Left hindlimb (tissue), 1 donor: ENCODE data around the gene CAMK2B.
"Not testable (repeated sequence)": the region's sequence is repeated elsewhere in the genome, so short reads cannot be mapped to it uniquely, and the experiment has no call there.

Experiments used
- DNase-seq: peaks from one replicate; pipeline ENCODE4 v3.0.0-alpha.2; 2018

CAMK2B gene

DNA sequence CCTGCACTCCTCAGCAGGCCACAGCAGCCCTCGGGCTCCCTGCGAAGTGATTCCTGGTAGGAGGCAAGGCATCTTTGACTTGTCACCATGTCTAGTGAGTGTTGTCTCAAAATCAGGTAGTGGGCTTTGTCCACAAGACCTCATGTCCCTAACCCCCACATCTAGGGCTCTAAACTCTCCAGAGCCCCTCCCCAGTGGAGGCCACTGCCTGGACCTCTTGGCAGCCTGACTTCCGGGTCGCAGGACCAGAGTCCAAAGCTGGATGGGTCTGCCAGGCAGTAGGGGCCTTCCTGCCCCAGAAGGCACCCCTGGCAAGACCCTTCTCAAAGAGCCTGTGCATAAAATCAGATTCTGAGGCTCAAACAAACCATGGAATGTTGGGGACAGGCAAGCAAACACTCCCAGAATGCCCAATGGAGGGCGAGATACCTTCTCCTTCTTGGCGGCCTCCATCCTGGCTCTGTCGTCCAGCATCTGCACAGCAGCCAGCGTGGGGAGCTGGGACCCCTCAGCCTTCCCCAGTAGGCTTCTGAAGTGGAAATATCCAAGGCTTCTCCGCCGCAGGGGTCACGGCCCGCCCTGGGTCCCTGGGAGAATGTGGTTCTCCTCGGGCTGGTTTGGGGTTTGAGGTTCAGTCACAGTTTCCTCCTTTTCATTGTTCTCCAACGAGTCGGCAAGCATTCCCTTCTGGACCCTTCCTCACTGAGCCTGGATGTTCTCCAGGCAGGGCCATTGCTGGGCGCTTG is 136.7 kb downstream of the CAMK2B start:
- DNase-seq: no peak

DNA sequence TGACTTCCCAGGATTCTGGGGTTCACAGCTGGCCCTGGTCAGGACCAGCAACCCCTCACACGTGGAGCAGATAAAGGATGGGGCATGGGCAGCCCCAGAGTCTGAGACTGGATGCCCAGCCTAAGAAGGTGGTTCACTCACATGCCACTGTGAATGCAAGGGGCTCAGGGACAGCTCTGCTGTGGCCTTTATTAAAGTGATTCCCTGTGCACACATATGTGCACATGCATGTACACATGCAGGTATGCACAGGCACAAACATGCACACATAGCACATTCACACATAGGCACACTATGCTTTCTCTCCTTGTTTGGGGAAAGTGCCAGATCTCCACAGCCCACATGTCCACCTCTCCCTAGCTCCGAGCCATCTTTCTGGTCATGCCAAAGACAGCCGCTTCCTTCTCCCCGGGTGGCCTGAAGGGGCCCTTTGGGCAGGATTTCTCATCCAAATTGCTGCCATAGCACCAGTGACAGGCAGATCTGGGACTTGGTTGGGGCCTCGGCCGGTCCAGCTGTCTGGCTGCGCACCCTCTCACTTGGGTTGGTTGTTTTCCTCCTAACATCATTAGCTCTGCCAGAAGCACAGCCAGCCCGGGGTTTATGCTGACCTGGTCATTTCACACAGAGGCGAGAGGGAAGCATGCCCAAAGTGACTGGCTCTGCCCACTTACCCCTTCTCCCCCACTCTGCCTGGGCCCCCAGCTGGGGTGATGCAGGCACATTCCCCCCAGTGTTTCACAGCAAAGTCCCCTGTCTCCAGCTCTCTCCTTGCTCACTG is 137.6 kb downstream of the CAMK2B start:
- no peak for DNase-seq

DNA sequence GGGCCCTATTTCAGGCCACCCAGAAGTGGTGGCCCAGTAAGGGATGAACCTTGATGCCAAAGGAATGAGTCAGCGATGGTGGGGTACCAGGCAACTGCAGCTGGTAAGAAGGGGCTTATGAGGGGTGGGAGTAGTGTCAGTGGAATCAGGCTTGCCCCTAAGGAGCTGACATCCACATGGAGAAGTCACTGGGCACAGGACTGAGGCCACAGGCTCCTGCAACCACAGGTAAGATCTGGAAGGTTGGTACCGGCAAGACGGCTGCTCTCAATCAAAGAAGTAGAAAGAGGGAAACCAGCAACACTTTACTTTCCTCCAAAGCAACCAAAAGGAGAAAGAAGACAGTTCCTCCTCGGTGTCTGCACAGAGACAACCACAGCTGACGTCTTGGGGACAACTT is 138.7 kb downstream of the CAMK2B start:
- no peak for DNase-seq

GRCh38 chr7:44185729-44186128 is 139.7 kb downstream of the CAMK2B start:
- DNase-seq: no peak

- DNase-seq: no peak
Observed at GRCh38 chr7:44184873-44185446, 140.4 kb downstream of the CAMK2B start.

DNA sequence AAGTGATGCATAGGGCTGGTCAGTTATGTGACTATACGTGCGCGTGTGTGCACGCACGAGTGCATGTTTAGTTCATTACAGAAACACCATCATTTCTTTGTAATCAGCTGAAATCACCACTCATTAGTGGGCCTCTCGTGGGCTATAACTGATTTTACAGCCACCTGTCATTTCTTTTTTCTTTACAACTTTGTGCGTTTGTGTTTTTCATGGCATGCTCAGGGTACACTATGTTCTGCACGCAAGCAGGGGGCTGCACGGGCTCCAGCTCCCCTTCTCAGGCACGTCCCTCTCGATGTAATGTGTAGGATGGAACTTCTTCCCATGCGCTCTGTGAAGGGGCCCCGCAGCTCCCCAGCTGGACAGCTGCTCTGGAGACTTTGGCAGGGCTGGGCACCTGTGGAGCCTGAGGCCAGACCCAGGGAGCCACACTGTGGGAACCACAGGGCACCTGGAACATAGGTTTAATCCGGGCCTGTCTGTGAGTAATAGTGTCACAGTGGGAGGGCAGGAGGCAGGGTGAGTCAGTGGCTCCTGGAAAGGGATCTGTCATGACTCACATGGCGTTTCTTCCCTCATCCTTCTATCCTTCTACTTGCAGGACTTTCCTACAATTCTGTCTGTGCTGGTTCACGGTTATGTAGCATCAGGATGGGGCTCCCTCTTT is 141.1 kb downstream of the CAMK2B start:
- peak; percentile 49 for DNase-seq

- peak; percentile 61 for DNase-seq
Observed at GRCh38 chr7:44183386-44183785, 142.0 kb downstream of the CAMK2B start.

DNA sequence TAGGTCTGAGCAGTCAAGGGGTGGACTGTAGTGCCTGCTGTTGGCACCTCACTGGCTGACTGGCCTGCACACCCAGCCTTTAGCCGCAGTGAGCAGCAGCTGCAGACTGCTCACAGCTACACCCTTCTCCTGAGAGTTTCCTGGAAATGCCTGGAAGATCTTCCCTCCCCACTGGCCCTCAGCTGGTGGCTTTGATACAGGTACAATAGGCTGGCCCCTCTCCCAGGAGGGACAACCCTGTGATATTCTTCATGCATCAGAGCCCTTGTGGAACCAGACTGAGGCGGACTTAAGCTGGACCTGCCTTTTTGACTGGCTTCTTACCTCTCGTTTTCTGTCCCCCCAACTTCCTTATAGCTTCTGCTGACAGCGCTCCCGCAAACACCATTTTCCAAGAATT is 142.6 kb downstream of the CAMK2B start:
- no peak for DNase-seq

DNA sequence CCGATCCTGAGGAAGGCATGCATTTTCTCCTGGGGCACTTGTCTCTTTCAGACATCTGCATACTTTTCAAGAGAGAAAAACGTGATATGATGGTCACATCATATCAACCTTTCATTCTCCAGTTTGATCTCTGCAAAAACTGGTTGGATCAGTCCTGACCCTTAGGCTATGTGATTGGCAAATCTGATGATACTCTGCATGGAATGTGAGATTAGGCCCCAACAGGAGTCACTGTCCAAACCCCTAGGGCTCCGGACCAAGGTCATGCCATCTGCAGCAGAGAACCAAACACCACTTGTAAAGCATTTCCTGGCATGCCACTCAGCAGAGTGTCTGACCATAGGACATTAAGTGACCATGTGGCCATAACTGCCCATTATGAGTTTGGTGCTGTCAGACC is 144.8 kb downstream of the CAMK2B start:
- no peak for DNase-seq

- no peak for DNase-seq
Observed at GRCh38 chr7:44177570-44178131, 147.7 kb downstream of the CAMK2B start.

DNA sequence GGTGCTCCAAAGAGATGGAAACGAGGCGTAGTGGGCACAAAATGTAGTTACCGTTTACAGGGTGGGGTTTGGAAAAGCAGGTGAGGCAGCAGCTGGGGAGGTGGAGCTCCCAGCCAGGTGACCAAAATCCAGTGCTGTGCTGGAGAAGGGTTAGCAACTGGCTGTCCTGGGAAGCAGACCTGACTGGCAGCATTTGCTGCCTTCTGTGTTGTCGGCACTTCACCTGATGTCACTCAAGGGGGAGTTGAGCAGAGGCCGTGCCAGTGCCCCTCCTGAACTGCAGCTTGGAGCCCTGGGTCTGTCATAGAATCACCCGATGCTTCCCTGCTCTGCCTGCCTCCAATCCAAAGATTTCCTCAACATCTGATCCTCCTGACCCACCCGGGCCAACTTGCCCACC is 148.9 kb downstream of the CAMK2B start:
- no peak for DNase-seq

- DNase-seq: no peak
Observed at GRCh38 chr7:44175730-44176129, 149.7 kb downstream of the CAMK2B start.

- DNase-seq: not testable (repeated sequence)
Observed at GRCh38 chr7:44174694-44174948, 150.8 kb downstream of the CAMK2B start.

DNA sequence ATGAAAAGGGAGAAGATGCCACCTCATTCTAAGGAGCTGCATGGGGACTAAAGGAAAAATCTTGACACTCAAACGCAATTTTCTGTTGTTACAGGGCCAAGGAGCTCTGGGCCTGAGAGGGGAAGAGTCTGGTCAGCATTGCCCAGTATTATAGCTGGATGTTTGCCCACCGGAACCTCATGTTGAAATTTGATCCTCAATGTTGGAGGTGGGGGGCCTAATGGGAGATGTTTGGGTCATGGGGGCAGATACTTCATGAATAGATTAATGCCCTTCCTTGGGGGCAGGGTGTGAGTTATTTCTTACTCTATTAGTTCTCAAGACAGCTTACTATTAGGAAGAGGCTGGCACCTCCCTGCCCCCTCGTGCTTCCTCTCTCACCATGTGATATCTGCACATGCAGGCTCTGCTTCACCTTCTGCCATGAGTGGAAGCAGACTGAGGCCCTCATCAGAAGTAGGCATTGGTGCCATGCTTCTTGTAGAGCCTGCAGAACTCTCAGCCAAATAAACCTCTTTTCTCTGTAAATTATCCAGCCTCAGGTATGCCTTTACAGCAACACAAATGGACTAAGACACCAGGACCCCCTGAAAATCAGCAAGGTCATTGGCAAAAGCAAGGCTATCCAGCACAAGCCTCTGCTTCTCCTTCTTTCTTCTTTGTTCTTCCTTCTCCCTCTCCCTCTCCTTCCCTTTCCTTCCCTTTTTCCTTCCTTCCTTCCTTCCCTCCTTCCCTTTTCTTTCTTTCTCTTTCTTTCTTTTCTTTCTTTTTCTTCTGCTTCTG is 151.3 kb downstream of the CAMK2B start:
- DNase-seq: no peak

GRCh38 chr7:44172803-44173424 is 152.5 kb downstream of the CAMK2B start:
- DNase-seq: no peak

DNA sequence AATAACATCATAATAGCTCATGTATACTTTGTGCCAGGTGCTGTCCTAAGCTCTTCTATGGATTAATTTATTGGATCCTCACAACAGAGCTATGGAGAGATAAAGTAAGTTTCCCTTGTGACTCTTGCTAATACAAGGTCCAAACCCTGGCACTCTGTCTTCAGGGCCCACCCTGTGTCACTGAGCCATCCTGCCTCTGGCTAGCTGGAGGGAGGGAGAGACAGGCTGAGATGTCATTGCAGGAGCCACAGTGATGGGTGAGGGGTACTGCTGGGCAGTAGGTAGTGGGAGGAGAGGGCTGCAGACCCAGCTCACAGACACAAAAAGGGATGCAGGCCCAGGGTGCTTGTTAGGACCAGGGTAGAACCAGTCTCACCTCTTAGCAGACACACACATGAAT is 153.0 kb downstream of the CAMK2B start:
- no peak for DNase-seq

GRCh38 chr7:44171901-44172300 is 153.5 kb downstream of the CAMK2B start:
- DNase-seq: not testable (repeated sequence)

GRCh38 chr7:44167920-44168319 is 157.5 kb downstream of the CAMK2B start:
- DNase-seq: no peak
